ENCODE data around the gene PPP2R2D.

Gene PPP2R2D

DNA sequence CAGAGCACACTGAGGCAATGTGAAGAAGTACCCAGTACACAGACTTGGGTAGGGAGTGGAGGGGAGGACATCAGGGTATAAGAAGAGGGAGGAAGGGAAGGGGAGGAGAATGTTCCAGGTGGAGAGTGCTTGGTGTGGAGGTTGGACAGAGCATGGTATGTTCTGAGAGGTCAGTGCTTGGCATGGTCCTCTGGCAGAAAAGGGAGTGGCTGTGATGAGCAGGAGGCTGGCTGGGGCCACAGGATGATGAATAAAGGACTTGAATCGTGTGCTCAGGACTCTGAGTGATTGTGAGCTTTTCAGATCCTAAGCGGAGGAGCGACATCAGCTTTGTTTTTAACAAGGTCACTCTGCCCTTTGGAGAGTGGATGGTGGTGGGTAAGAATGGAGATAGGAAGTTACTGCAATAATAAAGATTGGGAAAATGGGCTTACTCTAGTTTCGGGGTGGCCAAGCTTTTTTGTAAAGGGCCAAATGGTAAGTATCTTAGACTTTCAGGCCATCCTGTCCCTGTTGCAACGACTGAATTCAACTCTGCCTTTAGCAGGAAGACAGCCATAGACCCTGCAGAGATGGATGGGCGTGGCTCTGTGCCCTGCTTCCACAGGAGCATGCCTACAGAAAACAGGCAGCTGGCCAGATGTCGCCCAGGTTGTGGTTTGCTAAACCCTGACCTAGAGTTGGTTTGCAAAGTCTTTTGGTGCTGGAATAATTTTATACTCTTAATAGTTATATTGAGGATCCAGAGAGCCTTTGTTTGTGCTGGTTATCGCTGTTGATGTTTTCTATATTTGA lies 8.4 kb downstream of the PPP2R2D start:
- TF ChIP-seq, protein P1, sequence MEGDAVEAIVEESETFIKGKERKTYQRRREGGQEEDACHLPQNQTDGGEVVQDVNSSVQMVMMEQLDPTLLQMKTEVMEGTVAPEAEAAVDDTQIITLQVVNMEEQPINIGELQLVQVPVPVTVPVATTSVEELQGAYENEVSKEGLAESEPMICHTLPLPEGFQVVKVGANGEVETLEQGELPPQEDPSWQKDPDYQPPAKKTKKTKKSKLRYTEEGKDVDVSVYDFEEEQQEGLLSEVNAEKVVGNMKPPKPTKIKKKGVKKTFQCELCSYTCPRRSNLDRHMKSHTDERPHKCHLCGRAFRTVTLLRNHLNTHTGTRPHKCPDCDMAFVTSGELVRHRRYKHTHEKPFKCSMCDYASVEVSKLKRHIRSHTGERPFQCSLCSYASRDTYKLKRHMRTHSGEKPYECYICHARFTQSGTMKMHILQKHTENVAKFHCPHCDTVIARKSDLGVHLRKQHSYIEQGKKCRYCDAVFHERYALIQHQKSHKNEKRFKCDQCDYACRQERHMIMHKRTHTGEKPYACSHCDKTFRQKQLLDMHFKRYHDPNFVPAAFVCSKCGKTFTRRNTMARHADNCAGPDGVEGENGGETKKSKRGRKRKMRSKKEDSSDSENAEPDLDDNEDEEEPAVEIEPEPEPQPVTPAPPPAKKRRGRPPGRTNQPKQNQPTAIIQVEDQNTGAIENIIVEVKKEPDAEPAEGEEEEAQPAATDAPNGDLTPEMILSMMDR (IDR thresholded peaks at IDR 0.05): no peak
- Histone ChIP-seq H3K27ac (no peak overlapping the region), H3K4me3 (no peak overlapping the region)
- no peak for DNase-seq (ENCODE audit: low spot score)

DNA sequence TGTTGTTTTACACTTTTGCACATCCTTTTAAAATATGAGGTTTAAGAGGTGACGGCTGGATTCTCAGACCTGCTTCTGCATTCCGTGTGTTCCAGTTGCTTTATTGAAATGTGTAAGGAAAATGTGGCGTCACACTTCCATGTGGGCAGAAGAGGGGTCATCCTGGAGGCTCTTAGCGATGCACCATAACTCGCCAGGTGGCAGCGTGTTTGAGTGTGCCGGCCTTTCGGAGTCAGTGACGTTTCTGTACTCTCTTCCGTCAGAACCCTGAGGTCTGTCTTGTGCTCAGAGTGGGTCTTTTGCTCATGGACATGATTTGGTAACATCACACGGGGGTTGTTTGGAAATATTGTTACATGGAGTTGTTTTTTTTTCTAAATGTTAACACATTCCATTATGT lies 9.1 kb downstream of the PPP2R2D start:
- TF ChIP-seq, protein P1 (IDR thresholded peaks at IDR 0.05): no peak
- DNase-seq (ENCODE audit: low spot score): no peak
- H3K27ac ChIP-seq: no peak overlapping the region
- no peak overlapping the region for H3K4me3 ChIP-seq

DNA sequence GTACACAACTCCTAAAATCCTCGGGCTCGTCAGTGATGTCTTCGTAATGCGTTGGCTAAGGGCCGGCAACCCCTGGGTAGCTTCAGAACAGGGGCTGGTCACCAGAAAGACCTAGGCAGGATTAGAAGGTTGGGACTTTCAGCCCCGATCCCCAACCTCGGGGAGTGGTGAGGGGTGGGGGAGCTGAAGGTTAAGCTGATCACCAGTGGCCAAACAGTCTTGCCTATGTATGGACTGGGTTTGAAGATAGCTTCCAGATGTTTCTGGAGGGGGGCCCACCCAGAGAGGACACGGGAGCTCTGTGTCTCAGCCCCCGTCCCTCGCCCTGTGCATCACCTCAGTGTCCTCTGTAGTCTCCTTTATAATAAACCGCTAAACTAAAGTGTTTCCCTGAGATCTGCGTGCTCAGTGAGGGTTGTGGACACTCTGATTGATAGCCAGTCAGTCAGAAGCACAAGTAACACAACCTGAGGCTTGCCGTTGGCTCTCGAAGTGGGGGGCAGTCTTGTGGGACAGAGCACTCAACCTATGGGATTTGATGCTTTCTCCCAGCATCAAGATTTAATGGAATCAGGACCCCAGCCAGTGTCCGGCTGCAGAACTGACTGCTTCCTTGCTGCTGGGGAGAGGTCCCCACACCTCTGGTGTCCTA lies 10.0 kb downstream of the PPP2R2D start:
- no peak for DNase-seq (ENCODE audit: low spot score)
- H3K4me3 ChIP-seq: no peak overlapping the region
- TF ChIP-seq, protein P1 (IDR thresholded peaks at IDR 0.05): no peak
- no peak overlapping the region for H3K27ac ChIP-seq

DNA sequence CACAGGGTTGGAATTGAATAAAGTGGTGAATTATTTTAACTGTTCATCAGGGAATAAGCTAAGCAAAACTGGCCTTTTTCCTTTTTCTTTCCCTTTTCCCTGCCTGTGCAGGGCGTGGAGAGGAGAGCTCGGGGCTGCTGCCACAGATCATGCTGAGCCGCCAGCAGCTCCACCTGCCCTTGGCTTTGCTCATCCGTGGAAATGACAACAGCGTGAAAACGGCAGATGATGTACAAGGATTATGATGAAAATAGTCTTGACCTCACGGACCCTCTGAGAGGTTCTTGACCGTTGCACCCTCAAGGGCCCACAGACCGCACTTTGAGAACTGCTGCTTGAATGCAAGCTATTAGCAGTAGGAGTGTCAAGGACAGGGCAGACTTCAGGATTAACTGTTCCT lies 10.6 kb downstream of the PPP2R2D start:
- TF ChIP-seq, protein P1 (IDR thresholded peaks at IDR 0.05): no peak
- no peak for DNase-seq (ENCODE audit: low spot score)
- H3K27ac ChIP-seq: no peak overlapping the region

DNA sequence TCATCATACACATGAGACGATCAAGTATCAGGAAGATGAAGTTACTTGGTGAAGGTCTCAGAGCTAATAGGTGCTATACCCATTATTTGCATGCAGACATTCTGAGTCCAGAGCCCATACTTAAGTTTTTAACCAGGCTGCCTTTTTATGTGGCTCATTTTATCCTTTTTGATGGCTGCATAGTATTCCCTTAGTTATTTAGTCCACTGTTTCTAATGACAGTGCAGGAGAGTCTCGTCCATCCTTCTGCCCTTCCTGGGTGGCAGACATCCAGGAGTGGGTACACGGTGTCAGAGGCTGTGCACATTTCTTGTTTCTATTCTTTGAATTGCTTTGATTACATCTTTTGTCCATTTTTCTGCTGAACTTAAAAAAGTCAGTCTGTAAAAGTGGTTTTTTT lies 11.8 kb downstream of the PPP2R2D start:
- no peak for DNase-seq (ENCODE audit: low spot score)
- TF ChIP-seq, protein P1 (IDR thresholded peaks at IDR 0.05): no peak
- H3K27ac ChIP-seq: no peak overlapping the region
- no peak overlapping the region for H3K4me3 ChIP-seq

More for the DNA sequence above, 10.6 kb downstream of the PPP2R2D start:
- H3K4me3 ChIP-seq: no peak overlapping the region

DNA sequence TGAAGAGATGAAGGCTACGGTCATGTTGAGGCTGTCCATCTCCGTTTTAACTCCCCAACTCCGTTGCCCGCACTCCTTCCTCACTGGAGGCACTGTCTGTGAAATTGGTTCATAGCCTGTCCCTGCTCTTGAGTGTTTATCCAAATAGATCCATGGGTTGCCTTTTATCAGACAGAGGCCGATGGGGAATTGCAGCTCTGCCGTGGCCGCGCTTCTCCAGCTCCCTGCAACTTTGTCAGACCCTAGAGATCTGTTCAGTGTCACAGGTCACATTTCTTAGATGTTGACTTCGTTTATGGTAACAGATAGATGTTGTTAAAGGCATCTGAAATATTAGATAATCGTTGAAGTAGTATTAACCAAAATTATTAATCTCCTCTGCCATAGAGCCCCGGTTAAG lies 14.7 kb downstream of the PPP2R2D start:
- Histone ChIP-seq H3K4me3 (no peak overlapping the region), H3K27ac (no peak overlapping the region)
- DNase-seq (ENCODE audit: low spot score): no peak
- TF ChIP-seq, protein P1 (IDR thresholded peaks at IDR 0.05): no peak
